HG02763 (cell line): ENCODE measurements around the gene IRF2BP2.
"Not testable (repeated sequence)": the region's sequence is repeated elsewhere in the genome, so short reads cannot be mapped to it uniquely, and the experiment has no call there.

Experiments
- ATAC-seq: cut with Tn5 transposase; IDR thresholded peaks from one replicate; pipeline ENCODE4 v1.9.1; 2021; ENCODE audit warnings: mild to moderate bottlenecking, moderate library complexity; ENCODE audit not compliant: unreplicated experiment

Gene IRF2BP2

GRCh38 chr1:234602334-234603220 lies 7.4 kb downstream of the IRF2BP2 start:
- ATAC-seq: no peak

DNA sequence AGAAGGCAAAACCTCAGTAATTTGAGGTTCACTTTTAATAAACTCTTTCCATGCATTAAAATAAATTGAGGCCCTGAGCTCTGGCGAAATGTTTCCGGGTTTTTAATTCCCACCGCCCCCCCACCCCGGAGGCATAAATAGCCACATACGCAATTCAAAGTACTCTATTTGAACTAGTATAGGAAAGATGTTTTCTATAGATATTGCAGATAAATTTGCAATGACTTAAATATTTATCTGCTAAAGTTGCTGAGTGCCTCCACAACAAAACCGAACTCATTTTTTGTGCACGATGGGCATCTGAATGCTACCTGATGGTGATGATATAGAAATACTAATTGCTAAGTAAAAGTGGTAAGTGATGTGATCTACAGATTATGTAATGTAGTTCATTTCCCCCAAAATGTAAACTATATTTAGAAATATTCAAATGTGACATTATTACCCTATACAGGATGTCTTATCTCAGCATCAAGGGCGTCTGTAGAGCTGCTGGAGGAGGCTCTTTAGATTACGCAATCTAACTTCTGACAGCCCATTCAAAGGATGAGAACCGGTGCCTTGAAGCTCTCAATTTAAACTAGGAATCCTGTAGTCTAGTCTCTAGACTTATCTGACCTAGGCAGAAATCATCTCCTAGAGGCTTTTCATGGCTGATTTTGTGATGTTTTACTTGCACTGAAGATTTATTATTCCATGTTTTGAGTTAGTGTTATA lies 8.5 kb downstream of the IRF2BP2 start:
- no peak for ATAC-seq

DNA sequence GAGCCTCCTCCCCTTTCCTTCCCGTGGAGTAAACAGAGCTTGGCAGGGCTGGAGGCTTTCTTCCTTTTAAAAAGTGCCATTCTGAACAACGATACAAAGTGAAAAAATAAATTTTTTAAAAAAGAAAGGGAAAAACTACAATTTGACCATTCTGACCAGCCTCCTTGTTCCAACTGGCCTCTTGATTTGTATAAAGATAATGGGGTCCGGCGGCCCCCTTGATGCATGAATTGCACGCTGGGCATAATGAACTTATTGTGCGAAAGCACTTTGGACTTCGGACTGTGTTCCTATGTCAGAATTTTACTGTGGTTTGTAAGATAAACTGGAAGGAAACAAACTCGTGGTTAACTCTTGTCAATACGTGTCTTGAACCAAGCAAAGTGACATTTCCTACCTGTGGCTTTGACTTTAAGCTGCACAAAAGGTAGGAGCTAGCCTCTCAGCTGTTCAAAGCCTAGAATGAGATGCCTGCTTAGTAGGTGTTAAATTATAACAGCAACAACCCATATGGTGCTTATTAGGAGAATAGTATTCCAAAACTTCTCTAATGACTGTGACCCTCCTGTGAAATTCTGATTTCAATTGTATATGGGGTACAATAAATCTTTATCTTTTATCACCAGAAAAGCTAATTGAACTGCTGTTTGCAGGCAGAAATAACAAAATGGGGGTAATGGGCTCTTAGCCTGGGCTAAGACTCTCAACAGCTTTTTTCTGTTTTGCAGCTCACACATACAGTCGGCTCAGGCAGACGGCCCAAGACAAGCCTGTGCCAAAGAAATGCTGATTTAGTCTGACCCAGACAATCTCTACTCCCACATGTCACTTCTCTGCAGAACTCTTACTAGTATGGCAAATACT lies 9.3 kb downstream of the IRF2BP2 start:
- ATAC-seq: no peak

- ATAC-seq: peak; percentile 76
Measured at GRCh38 chr1:234599617-234600417, 10.2 kb downstream of the IRF2BP2 start.

GRCh38 chr1:234598974-234599616 lies 10.9 kb downstream of the IRF2BP2 start:
- ATAC-seq: no peak

DNA sequence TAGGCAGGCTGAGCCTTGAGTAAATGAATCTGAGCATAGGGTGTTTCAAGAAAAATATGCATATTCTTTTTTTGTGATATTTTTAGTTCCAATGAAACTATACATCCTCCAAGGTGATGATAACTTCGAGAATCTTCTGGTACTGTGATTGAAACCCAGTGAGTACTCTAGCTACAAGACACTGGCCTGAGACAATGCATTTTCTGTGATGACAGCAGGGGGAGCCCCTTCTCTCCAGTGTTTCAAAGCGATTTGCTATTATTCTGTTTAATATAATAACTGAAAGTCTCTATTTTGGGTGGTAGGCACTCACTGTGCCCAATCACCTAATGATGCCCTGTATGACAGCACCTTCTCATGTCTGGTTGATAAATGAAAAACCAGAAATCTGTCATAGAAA lies 12.1 kb downstream of the IRF2BP2 start:
- no peak for ATAC-seq

GRCh38 chr1:234595899-234596298 lies 14.1 kb downstream of the IRF2BP2 start:
- no peak for ATAC-seq

GRCh38 chr1:234594575-234594974 lies 15.4 kb downstream of the IRF2BP2 start:
- not testable (repeated sequence) for ATAC-seq

GRCh38 chr1:234593771-234594504 lies 16.0 kb downstream of the IRF2BP2 start:
- ATAC-seq: no peak

GRCh38 chr1:234593109-234593508 lies 16.9 kb downstream of the IRF2BP2 start:
- ATAC-seq: no peak

GRCh38 chr1:234592240-234592639 lies 17.7 kb downstream of the IRF2BP2 start:
- no peak for ATAC-seq

GRCh38 chr1:234591131-234591530 lies 18.8 kb downstream of the IRF2BP2 start:
- ATAC-seq: no peak

- no peak for ATAC-seq
Measured at GRCh38 chr1:234589854-234590620, 19.9 kb downstream of the IRF2BP2 start.

GRCh38 chr1:234589064-234589800 lies 20.7 kb downstream of the IRF2BP2 start:
- ATAC-seq: no peak

DNA sequence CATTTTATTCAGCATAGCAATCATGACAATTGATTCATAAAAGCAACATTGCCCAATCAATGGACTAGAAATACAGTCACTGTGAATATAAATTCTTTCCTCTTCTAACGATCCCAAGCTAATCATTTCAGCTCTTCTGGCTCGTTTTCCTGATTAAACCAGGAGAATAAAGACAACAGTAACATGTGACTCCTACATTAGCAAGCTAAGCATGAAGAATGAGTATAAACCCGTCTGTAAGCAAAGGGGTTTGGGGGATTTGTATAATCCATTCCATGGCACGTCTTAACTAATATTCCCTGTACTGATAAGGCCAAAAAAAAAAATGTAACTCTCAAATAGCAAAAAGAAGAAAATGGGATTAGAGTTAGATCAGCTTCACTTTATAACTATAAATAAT lies 21.6 kb downstream of the IRF2BP2 start:
- no peak for ATAC-seq

DNA sequence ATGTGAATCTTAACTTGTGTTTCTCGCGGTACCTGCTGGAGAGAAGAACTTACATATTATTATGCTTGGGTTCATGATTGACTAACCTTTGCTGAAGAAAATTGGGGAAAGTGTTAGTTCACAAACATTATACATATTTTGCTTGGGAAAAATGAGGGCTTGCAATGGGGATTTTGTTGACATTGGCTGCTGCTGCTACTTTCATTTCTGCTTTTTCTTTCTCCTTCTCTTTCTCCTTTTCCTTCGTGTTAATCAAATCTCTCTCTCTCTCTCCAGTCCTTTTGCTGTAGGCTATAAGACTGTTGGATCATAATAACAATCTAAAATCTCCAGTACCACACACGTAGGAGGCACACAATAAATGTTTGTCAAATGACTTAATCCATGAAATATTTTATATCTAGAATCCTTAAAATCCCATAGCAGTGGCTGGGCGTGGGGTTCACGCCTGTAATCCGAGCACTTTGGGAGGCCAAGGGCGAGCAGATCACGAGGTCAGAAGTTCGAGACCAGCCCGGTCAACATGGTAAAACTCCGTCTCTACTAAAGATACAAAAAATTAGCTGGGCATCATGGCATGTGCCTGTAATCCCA lies 23.0 kb downstream of the IRF2BP2 start:
- ATAC-seq: no peak

DNA sequence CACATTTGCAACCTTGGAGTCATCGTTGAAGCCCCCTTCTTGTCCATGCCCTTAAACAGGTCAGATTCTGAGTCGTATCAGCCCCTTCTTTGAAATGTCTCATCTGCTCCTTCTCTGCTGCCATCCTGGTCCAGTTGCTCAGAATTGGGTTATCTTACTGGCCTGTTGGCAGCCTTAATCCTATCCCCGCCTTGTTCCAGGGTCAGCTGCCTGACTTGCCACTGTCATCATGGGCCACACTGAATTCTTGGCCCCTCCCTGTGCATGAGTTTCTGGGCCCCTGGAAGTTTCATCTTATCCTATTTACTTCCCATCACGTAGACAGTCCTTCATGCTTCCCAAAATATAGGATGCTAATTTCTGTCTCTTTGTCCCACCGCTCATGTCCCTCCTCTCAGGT lies 23.7 kb downstream of the IRF2BP2 start:
- ATAC-seq: no peak
